Left kidney (tissue), 2 donors: Measurements from ENCODE around the gene TPCN2. TPM values are rescaled to one million over a fixed set of nuclear protein-coding genes. Genes with fewer than 3 reads are reported as not detected.

Source experiments
- DNase-seq: peaks from one replicate; pipeline ENCODE4 v3.0.0-alpha.2; 2013
- polyA plus RNA-seq: library from polyadenylated mRNA; unstranded; fragments of 120-200 nt; gene quantifications from one replicate; pipeline ENCODE4 v1.2.1, GENCODE V29; 2013; ENCODE audit not compliant: insufficient read length

The TPCN2 gene
- polyA plus RNA-seq, 1 donor = 17.3 TPM

DNA sequence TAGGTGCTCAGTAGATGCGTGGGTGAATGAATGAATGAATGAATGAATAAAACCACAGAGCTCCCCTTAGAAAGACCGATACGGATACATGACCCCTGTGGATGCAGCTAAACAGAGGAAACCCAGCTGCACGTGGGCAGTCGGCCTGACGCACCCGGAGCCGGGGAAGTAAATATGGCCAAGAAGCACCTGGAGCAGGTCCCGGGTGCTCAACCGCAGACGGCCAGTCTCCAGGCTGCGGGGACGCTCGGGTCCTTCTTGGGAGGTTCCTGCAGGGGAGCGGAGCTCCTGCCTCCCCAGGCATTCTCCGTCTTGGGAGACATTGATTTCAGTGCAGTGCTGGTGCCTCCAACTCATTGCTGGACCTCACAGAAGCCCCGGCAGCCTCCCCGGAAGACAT, 11.7 kb upstream of the TPCN2 start:
- no peak for DNase-seq

DNA sequence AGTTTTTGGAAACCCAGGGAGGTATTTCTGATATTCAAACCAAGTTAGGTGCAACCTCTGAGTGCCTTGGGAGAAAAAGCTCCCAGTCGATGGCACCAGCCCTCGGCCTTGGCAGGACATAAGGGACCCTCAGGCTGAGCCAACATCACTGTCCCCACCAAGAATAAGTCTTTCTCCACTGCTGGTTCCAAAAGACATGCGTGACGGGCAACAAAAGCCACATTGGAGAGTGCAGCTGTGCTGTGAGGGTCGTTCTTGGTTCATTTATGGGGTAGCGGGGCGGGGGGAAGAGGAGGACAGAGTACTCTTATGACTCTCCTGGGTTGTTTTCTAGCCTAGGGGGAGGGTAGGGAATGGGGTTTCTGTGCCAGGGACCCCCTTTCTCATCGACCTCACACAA, 11.2 kb upstream of the TPCN2 start:
- DNase-seq = no peak

GRCh38 chr11:69039501-69039900, 9.2 kb upstream of the TPCN2 start:
- no peak for DNase-seq

DNA sequence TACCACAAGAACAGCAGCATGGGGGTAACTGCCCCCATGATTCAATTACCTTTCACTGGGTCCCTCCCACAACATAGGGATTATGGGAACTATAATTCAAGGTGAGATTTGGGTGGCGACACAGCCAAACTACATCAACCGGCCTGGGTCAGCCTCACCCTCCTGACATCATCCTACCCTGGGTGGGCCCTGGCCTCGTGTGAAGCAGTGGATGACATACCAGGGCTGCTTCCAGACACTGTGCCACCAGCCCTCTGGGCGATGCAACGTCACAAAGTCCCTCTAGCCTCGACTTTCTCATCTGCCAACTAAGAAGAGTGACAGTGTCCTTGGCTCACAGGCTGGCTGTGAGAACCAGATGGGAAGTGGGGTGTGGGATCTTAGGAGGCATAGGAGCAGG, 8.7 kb upstream of the TPCN2 start:
- DNase-seq = no peak

- DNase-seq = no peak
Observed at GRCh38 chr11:69040581-69041260, 8.0 kb upstream of the TPCN2 start.

- DNase-seq = no peak
Observed at GRCh38 chr11:69041516-69041915, 7.2 kb upstream of the TPCN2 start.

GRCh38 chr11:69044111-69045013, 4.4 kb upstream of the TPCN2 start:
- DNase-seq = peak; percentile 80

GRCh38 chr11:69048031-69048693, 570 bp upstream of the TPCN2 start:
- no peak for DNase-seq

- DNase-seq = no peak
Observed at GRCh38 chr11:69049490-69049867, 747 bp downstream of the TPCN2 start.

GRCh38 chr11:69050592-69051380, 2.1 kb downstream of the TPCN2 start:
- DNase-seq = no peak

GRCh38 chr11:69051381-69052342, 2.9 kb downstream of the TPCN2 start:
- DNase-seq = no peak

GRCh38 chr11:69052343-69053168, 3.8 kb downstream of the TPCN2 start:
- no peak for DNase-seq

GRCh38 chr11:69053169-69053477, 4.4 kb downstream of the TPCN2 start:
- DNase-seq = no peak

DNA sequence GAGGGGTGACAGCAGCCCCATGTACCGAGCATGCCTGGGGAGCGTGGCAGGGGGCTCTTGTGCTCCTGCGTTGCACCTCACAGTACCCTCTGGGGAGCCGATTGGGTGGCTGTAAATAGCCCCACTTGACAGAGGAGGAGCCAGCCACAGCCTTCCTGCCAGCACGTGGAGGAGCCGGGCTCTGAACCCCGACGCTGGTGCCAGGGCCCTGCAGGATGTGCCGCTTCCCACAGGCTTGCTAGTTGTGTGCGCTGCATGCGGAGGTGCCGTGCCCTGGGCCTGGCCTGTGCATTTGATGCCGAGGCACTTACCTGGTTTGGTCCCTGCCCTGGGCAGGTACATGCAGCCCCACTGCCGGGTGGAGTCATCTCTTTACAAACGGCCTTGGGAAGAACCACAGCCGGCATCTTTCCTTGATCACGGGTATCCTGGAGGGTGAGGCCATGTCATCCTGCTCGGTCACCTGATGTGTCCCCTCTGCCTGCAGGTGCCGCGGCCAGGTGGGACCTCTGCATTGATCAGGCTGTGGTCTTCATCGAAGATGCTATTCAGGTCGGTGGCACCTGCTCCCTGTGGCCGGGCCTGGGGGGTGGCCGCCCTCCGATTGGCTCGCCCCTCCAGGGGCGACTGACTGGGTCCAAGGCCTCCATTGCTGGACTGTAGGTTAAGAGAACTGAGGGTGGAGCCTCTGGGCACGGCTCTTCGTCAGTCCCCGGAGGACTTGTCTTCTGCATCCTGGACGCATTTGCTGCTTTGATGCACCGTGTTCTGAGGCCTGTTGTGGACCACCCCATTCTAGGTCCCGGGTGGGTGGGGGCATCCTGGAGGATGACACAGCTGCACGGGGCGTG, 5.0 kb downstream of the TPCN2 start:
- no peak for DNase-seq

- DNase-seq = no peak
Observed at GRCh38 chr11:69054397-69055211, 5.9 kb downstream of the TPCN2 start.

DNA sequence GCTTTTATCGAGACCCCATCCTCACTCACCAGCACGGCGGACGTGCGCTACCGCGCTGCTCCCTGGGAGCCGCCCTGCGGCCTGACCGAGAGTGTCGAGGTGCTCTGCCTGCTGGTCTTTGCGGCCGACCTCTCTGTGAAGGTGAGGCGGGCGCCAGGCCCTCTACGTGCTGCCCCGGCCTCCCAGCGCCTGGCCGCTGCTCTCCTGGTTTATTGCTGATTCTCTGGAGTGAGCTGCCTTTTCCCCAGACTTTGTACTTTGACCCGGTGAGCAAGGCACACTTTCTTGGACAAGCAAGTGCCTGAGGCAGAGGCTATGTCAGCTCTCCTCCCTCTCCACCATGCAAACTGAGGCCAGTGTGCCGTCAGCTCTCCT, 6.5 kb downstream of the TPCN2 start:
- no peak for DNase-seq

- no peak for DNase-seq
Observed at GRCh38 chr11:69055598-69056516, 7.1 kb downstream of the TPCN2 start.
